ENCODE results near the gene PPM1K. TPM values are rescaled to one million over a fixed set of nuclear protein-coding genes. Genes with fewer than 3 reads are reported as not detected.
A peak's percentile ranks its signal among the peaks of the same experiment; 100 is the strongest.

The PPM1K gene
- total and polyA plus RNA-seq, 4 donors, result 5.2 to 45.9 (median 12.5) TPM

GRCh38 chr4:88291003-88291402 lies 6.6 kb upstream of the PPM1K start:
- WGBS, 2 donors, result 77 to 82% methylated on average over 4 of the region's 4 CpGs
- H3K4me1 ChIP-seq (ENCODE audit: control insufficient read depth in 5 of 5, insufficient read depth in 5 of 5, low read length in 5 of 5), result peaks cover 0 to 10% (median 3%) of the 10 kb centered on the region in 5 donors
- peak overlapping the region in 1 of 2 donors; percentile 40 for H3K9ac ChIP-seq (ENCODE audit: insufficient read depth in 1 of 2, low read length in 2 of 2)
- no peak for TF ChIP-seq CTCF (IDR thresholded peaks at IDR 0.05; ENCODE audit: control extremely low read depth, extremely low read depth)
- H3K27me3 ChIP-seq (ENCODE audit: control insufficient read depth in 3 of 3, insufficient read depth in 3 of 3, low read length in 2 of 3), result no peaks in the 10 kb centered on the region
- H3K36me3 ChIP-seq (ENCODE audit: control insufficient read depth in 4 of 4, insufficient read depth in 4 of 4, low read length in 4 of 4), result no peaks in the 10 kb centered on the region
- peak; percentile 36 to 91 (median 88) for DNase-seq
- H3K4me3 ChIP-seq, result no peak overlapping the region
- no peaks in the 10 kb centered on the region for H3K9me3 ChIP-seq (ENCODE audit: control insufficient read depth in 4 of 4, insufficient read depth in 3 of 4, low read length in 3 of 4)
- ATAC-seq (ENCODE audit: insufficient read depth, low FRiP score), result peak; percentile 50
- H3K27ac ChIP-seq (ENCODE audit: low read depth in 1 of 2, low read length in 1 of 2), result peak overlapping the region in 1 of 2 donors; percentile 98

- DNase-seq (no peak), ATAC-seq (ENCODE audit: insufficient read depth, low FRiP score) (no peak)
- Histone ChIP-seq H3K4me3 (no peak overlapping the region), H3K36me3 (ENCODE audit: control insufficient read depth in 4 of 4, insufficient read depth in 4 of 4, low read length in 4 of 4) (no peaks in the 10 kb centered on the region), H3K27me3 (ENCODE audit: control insufficient read depth in 3 of 3, insufficient read depth in 3 of 3, low read length in 2 of 3) (no peaks in the 10 kb centered on the region), H3K9ac (ENCODE audit: insufficient read depth in 1 of 2, low read length in 2 of 2) (no peak overlapping the region), H3K9me3 (ENCODE audit: control insufficient read depth in 4 of 4, insufficient read depth in 3 of 4, low read length in 3 of 4) (no peaks in the 10 kb centered on the region), H3K4me1 (ENCODE audit: control insufficient read depth in 5 of 5, insufficient read depth in 5 of 5, low read length in 5 of 5) (peaks cover 2 to 23% (median 9%) of the 10 kb centered on the region in 5 donors), H3K27ac (ENCODE audit: low read depth in 1 of 2, low read length in 1 of 2) (peak overlapping the region in 1 of 2 donors; percentile 30)
- TF ChIP-seq CTCF (IDR thresholded peaks at IDR 0.05; ENCODE audit: control extremely low read depth, extremely low read depth), result no peak
Measured at GRCh38 chr4:88286897-88287296, 2.5 kb upstream of the PPM1K start.

- no peaks in the 10 kb centered on the region for H3K9me3 ChIP-seq (ENCODE audit: control insufficient read depth in 4 of 4, insufficient read depth in 3 of 4, low read length in 3 of 4)
- H3K27me3 ChIP-seq (ENCODE audit: control insufficient read depth in 3 of 3, insufficient read depth in 3 of 3, low read length in 2 of 3), result no peaks in the 10 kb centered on the region
- H3K4me1 ChIP-seq (ENCODE audit: control insufficient read depth in 5 of 5, insufficient read depth in 5 of 5, low read length in 5 of 5), result peaks cover 2 to 26% (median 13%) of the 10 kb centered on the region in 5 donors
- TF ChIP-seq CTCF (IDR thresholded peaks at IDR 0.05; ENCODE audit: control extremely low read depth, extremely low read depth), result no peak
- DNase-seq (no peak), ATAC-seq (ENCODE audit: insufficient read depth, low FRiP score) (no peak)
- H3K27ac ChIP-seq (ENCODE audit: low read depth in 1 of 2, low read length in 1 of 2), result peak overlapping the region; percentile 90 to 92
- H3K36me3 ChIP-seq (ENCODE audit: control insufficient read depth in 4 of 4, insufficient read depth in 4 of 4, low read length in 4 of 4), result no peaks in the 10 kb centered on the region
- H3K4me3 ChIP-seq, result peak overlapping the region; percentile 46
- 22 to 32% methylated on average over 4 of the region's 4 CpGs for whole genome bisulfite sequencing, 2 donors
- peak overlapping the region in 1 of 2 donors; percentile 91 for H3K9ac ChIP-seq (ENCODE audit: insufficient read depth in 1 of 2, low read length in 2 of 2)
Measured at GRCh38 chr4:88285235-88285653, 883 bp upstream of the PPM1K start.

Data from lung (tissue), 12 donors.